IPS-15b (cell line): ENCODE results near the gene PTK6.
"Not testable (repeated sequence)": the region's sequence is repeated elsewhere in the genome, so short reads cannot be mapped to it uniquely, and the experiment has no call there.

ENCODE experiments used
- H3K27me3 ChIP-seq: one replicate; pipeline ENCODE4 v1.6.1; 2013; ENCODE audit warnings: low read length; ENCODE audit not compliant: control insufficient read depth, insufficient read depth
- H3K36me3 ChIP-seq: one replicate; pipeline ENCODE4 v1.6.1; 2013; ENCODE audit warnings: low read length; ENCODE audit not compliant: control insufficient read depth, insufficient read depth
- H3K4me1 ChIP-seq: one replicate; pipeline ENCODE4 v1.6.1; 2013; ENCODE audit warnings: mild to moderate bottlenecking, low read length; ENCODE audit not compliant: control insufficient read depth, insufficient read depth
- H3K4me3 ChIP-seq: one replicate; pipeline ENCODE4 v1.5.1; 2013; ENCODE audit warnings: low read depth, low read length
- H3K9ac ChIP-seq: one replicate; pipeline ENCODE4 v1.6.1; 2013; ENCODE audit warnings: low read depth, mild to moderate bottlenecking, low read length
- H3K9me3 ChIP-seq: one replicate; pipeline ENCODE4 v1.6.1; 2013; ENCODE audit warnings: mild to moderate bottlenecking, low read length; ENCODE audit not compliant: control insufficient read depth, insufficient read depth

The PTK6 gene

GRCh38 chr20:63484651-63485403 lies 52.3 kb downstream of the PTK6 start:
- Histone ChIP-seq H3K9ac (no peak overlapping the region), H3K27me3 (peaks cover 7% of the 10 kb centered on the region)

DNA sequence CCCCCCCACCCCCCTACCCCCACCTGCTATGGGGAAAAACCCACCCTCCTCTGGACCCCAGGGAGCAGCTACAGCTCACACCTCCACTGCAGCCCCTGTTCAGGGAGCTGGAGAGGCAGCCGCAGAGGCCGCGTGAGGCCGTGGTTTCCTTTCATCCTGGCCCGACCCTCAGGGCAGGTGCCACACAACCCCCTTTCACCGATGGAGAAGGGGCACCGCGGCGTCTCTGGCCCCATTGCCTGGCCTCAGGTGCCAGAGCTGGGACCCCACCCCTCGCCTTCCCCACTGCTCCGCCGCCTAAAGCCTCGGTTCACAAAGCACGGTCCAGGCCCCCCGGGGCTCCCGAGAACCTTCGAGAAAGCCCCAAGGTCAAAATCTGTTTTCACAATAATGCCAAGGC lies 52.9 kb downstream of the PTK6 start:
- H3K9ac ChIP-seq = no peak overlapping the region
- H3K4me3 ChIP-seq = no peak overlapping the region
- peaks cover 4% of the 10 kb centered on the region for H3K36me3 ChIP-seq
- peaks cover 5% of the 10 kb centered on the region for H3K4me1 ChIP-seq
- H3K9me3 ChIP-seq = no peaks in the 10 kb centered on the region
- peaks cover 6% of the 10 kb centered on the region for H3K27me3 ChIP-seq

More at GRCh38 chr20:63484651-63485403, 52.3 kb downstream of the PTK6 start:
- Histone ChIP-seq H3K4me3 (no peak overlapping the region), H3K36me3 (peaks cover 5% of the 10 kb centered on the region), H3K9me3 (no peaks in the 10 kb centered on the region), H3K4me1 (peaks cover 5% of the 10 kb centered on the region)

DNA sequence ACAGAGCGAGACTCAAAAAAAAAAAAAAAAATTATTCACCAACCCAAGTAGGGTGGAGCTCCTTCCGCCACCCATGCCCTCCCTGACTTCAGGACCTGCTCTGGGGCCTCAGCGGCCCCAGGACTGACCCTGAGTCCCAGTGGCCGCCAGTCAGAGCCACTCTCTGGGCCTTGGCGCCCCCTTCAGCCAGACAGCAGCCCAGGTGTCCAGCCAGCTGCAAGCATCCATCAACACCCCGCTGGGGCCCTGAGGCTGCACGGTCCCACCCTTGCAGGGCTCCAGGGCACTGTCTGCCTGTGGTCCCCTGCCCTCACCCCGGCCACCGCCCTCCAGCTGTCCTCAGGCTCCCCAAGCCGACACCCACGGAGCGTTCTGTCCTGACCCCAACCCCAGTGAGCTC lies 53.3 kb downstream of the PTK6 start:
- peaks cover 2% of the 10 kb centered on the region for H3K36me3 ChIP-seq
- peaks cover 5% of the 10 kb centered on the region for H3K4me1 ChIP-seq
- H3K9ac ChIP-seq = no peak overlapping the region
- no peak overlapping the region for H3K4me3 ChIP-seq
- peaks cover 4% of the 10 kb centered on the region for H3K27me3 ChIP-seq
- no peaks in the 10 kb centered on the region for H3K9me3 ChIP-seq

DNA sequence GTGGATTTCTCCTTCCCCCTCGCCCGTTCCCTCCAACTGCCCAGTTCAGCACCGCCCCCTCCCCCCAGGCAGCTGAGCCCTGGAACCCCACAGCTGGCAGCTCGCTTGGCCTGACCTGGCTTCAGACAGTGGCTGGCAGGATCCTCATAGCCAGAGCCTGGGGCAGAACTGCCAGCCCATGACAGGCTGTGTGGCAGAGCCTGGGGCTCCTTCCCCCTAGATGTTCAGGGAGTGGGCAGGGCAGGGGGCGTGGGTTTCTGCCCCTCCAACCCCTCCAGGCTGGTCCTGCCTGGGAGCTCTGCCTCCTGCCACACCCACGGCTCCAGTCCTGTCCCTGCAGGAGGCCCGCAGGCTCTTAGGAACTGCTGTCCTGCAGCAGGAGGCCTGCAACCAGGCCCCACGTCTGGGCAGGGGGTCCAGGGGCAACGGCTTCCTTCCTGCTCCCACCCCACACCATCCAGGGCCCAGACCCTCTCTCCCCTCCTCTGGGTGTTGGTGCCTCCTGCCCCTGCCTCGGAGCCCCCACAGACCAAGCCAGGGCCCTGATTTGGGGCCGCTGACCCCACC lies 55.1 kb downstream of the PTK6 start:
- Histone ChIP-seq H3K27me3 (no peaks in the 10 kb centered on the region), H3K9me3 (no peaks in the 10 kb centered on the region), H3K36me3 (peaks cover under 1% of the 10 kb centered on the region), H3K4me3 (no peak overlapping the region), H3K4me1 (peaks cover 3% of the 10 kb centered on the region), H3K9ac (no peak overlapping the region)

DNA sequence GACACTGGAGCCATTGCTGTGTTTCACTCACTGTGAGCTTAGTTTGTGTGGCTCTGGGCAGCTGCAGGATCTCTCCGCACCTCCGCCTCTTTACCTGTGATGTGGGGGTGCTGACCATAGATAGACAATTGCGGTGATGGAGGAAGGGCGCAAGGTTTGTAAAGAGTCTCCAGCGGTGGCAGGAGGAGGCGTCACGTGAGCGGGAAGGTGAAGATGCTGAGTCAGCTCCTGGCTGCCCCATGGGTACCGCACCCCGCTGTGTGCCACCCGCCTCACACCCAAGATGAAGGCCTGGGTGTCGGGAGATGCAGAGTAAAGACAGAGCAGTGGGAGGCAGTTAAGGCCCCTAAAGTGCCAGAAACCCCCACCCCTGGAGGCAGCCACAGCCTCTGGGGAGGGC lies 55.7 kb downstream of the PTK6 start:
- H3K36me3 ChIP-seq = no peaks in the 10 kb centered on the region
- H3K9me3 ChIP-seq = no peaks in the 10 kb centered on the region
- no peak overlapping the region for H3K9ac ChIP-seq
- peaks cover 3% of the 10 kb centered on the region for H3K4me1 ChIP-seq
- no peaks in the 10 kb centered on the region for H3K27me3 ChIP-seq
- no peak overlapping the region for H3K4me3 ChIP-seq

DNA sequence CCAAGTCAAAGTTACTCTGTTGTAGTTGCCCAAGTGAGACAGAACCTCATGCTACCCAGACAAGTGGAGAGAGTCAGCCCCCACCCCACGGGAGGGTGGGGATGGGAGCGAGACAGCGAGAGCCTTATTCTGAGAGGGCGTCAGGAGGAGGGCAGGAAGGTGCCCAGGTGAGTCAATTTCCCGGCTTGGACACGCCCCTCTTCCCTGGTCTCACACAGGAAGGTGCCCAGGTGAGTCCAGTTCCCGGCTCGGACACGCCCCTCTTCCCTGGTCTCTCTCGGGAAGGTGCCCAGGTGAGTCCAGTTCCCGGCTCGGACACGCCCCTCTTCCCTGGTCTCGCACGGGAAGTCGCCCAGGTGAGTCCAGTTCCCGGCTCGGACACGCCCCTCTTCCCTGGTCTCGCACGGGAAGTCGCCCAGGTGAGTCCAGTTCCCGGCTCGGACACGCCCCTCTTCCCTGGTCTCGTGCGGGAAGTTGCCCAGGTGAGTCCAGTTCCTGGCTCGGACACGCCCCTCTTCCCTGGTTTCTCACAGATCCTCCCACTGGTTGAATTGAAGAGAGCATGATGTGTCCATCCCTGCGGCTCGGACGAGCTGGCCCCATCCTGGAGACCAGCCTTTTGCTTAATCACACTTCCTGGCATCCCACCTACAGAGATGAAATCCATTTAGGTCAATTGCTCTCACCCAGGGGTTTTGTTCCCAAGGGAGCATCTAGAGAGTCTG lies 57.3 kb downstream of the PTK6 start:
- H3K4me3 ChIP-seq, H3K4me1 ChIP-seq, H3K9ac ChIP-seq, H3K36me3 ChIP-seq, H3K9me3 ChIP-seq, H3K27me3 ChIP-seq: not testable (repeated sequence)

- Histone ChIP-seq H3K9ac (no peak overlapping the region), H3K36me3 (no peaks in the 10 kb centered on the region), H3K4me1 (peaks cover 5% of the 10 kb centered on the region), H3K9me3 (no peaks in the 10 kb centered on the region), H3K27me3 (peaks cover 15% of the 10 kb centered on the region), H3K4me3 (no peak overlapping the region)
Observed at GRCh38 chr20:63478346-63479302, 58.6 kb downstream of the PTK6 start.
